Mammary epithelial cell (primary cell): ENCODE results near the gene LIPC.

Source experiments
- CTCF ChIP-seq, 2 donors: IDR thresholded peaks in 1 of 2; conservative IDR thresholded peaks in 1 of 2; 2 replicates each; pipeline ENCODE4 v1.5.1; 2011 to 2012; ENCODE audit warnings: inconsistent platforms in 2 of 2, low read length in 2 of 2, mild to moderate bottlenecking in 2 of 2, control low read depth in 1 of 2, low read depth in 1 of 2; ENCODE audit not compliant: insufficient read depth in 1 of 2; ENCODE audit errors: extremely low read depth in 1 of 2
- EZH2 ChIP-seq: IDR thresholded peaks from 2 replicates; pipeline ENCODE4 v1.6.1; 2012; ENCODE audit warnings: low read length, inconsistent platforms, borderline replicate concordance

- TF ChIP-seq CTCF (conservative IDR thresholded peaks at IDR 0.05 in 1 of 2, IDR thresholded peaks at IDR 0.05 in 1 of 2; ENCODE audit: extremely low read depth in 1 of 2, insufficient read depth in 1 of 2, low read depth in 1 of 2, low read length in 2 of 2) (no peak), EZH2 (no peak)
These were observed 46.2 kb downstream of the LIPC start for GRCh38 chr15:58478035-58478434.
